ENCODE measurements around the gene ADAMTS12. TPM values are rescaled to one million over a fixed set of nuclear protein-coding genes. Genes with fewer than 3 reads are reported as not detected.

Gene ADAMTS12
- polyA plus RNA-seq, 3 donors: not detected

DNA sequence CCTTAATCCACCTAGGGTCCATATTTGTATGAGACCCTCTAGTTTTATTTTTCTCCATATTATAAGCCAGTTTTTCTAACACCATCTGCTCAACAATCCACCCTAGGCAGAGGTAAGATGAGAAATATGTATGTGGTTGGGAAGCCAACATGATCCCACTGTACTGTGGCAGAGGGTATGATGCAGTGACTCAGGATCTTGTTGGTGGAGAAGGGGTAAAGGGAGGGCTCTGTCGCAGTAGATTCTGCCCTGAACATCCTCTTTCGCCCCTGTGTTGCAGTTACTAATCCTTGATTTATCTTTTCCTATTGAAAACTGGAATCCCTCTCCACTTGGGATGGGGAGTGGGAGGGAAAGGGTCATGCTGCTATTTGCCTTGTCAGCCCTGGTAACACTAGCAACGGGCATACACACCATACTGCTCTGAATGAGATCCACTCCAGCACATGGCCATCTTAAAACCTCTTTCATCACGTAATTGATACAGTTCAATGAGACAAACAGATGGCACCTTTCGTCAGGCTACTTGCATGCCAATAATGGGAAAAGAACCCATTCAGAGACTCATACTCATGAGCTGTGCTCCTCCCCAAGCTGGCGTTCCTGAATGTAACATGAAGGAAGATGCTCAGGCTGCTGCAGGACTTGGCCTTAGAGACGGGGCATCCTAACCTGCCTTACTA, 63.0 kb downstream of the ADAMTS12 start:
- WGBS (ENCODE audit: insufficient coverage): 100% methylated on average over 3 of the region's 7 CpGs
- peaks cover 0 to 2% (median 1%) of the 10 kb centered on the region in 3 donors for H3K27me3 Mint-ChIP-seq (ENCODE audit: low read depth in 3 of 3)
- Histone ChIP-seq H4K20me1 (ENCODE audit: insufficient read depth, low read length) (no peaks in the 10 kb centered on the region), H3K27me3 (ENCODE audit: control insufficient read depth in 2 of 2, insufficient read depth in 2 of 2, low read length in 2 of 2) (no peaks in the 10 kb centered on the region), H3K9ac (ENCODE audit: insufficient read depth, low read length, poor library complexity, severe bottlenecking) (no peak overlapping the region), H3K4me1 (ENCODE audit: control insufficient read depth in 1 of 2, insufficient read depth in 2 of 2, low read length in 2 of 2) (no peaks in the 10 kb centered on the region), H3K79me2 (ENCODE audit: insufficient read depth, low read length) (no peaks in the 10 kb centered on the region), H2AFZ (ENCODE audit: insufficient read depth, low read depth, low read length, poor library complexity, severe bottlenecking) (no peak overlapping the region), H3K4me3 (replicated peaks in 1 of 3; ENCODE audit: low read depth in 2 of 3, low read length in 3 of 3) (no peak overlapping the region), H3K36me3 (replicated peaks in 1 of 2; ENCODE audit: control insufficient read depth in 1 of 2, insufficient read depth in 2 of 2, low read length in 2 of 2) (no peaks in the 10 kb centered on the region), H3K27ac (ENCODE audit: low read depth in 1 of 2, low read length in 2 of 2) (no peak overlapping the region), H3K9me3 (replicated peaks in 1 of 2; ENCODE audit: control insufficient read depth in 1 of 2, insufficient read depth in 1 of 2, low read length in 2 of 2) (no peaks in the 10 kb centered on the region), H3K4me2 (replicated peaks; ENCODE audit: extremely low read depth, low read length, poor library complexity, severe bottlenecking) (no peak overlapping the region)
- H3K9me3 Mint-ChIP-seq: peaks cover 0 to 2% (median 1%) of the 10 kb centered on the region in 7 donors
- no peak for TF ChIP-seq CTCF (IDR thresholded peaks at IDR 0.05)
- H3K36me3 Mint-ChIP-seq: no peaks in the 10 kb centered on the region
- no peak overlapping the region for H3K4me3 Mint-ChIP-seq
- no peak for DNase-seq
- no peaks in the 10 kb centered on the region for H3K4me1 Mint-ChIP-seq
- no peak overlapping the region for H3K27ac Mint-ChIP-seq
- intact Hi-C loops (cut with micrococcal nuclease): no loop called here

DNA sequence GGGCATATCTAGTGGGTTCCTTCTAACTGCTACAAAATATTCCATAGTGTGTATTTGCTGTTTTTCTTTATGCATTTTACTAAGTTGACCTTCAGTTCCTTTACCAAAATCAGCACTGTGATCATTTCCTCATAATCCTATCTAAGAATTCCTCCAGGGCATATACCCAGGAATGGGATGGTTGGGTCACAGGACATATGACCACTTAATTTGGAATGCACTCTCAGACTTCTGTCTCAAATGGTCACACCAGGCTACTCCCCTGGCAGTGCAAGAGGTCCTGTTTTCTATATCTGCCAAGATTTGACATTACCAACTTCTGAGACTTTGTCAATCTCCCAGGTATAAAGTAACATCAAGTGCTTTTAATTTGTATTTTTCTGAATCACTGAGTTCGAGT, 63.9 kb downstream of the ADAMTS12 start:
- Histone ChIP-seq H3K4me1 (ENCODE audit: control insufficient read depth in 1 of 2, insufficient read depth in 2 of 2, low read length in 2 of 2) (no peaks in the 10 kb centered on the region), H3K4me3 (replicated peaks in 1 of 3; ENCODE audit: low read depth in 2 of 3, low read length in 3 of 3) (no peak overlapping the region), H4K20me1 (ENCODE audit: insufficient read depth, low read length) (no peaks in the 10 kb centered on the region), H3K36me3 (replicated peaks in 1 of 2; ENCODE audit: control insufficient read depth in 1 of 2, insufficient read depth in 2 of 2, low read length in 2 of 2) (no peaks in the 10 kb centered on the region), H2AFZ (ENCODE audit: insufficient read depth, low read depth, low read length, poor library complexity, severe bottlenecking) (no peak overlapping the region), H3K9me3 (replicated peaks in 1 of 2; ENCODE audit: control insufficient read depth in 1 of 2, insufficient read depth in 1 of 2, low read length in 2 of 2) (no peaks in the 10 kb centered on the region), H3K4me2 (replicated peaks; ENCODE audit: extremely low read depth, low read length, poor library complexity, severe bottlenecking) (no peak overlapping the region), H3K27ac (ENCODE audit: low read depth in 1 of 2, low read length in 2 of 2) (no peak overlapping the region), H3K27me3 (ENCODE audit: control insufficient read depth in 2 of 2, insufficient read depth in 2 of 2, low read length in 2 of 2) (no peaks in the 10 kb centered on the region), H3K9ac (ENCODE audit: insufficient read depth, low read length, poor library complexity, severe bottlenecking) (no peak overlapping the region), H3K79me2 (ENCODE audit: insufficient read depth, low read length) (no peaks in the 10 kb centered on the region)
- Mint-ChIP-seq H3K36me3 (no peaks in the 10 kb centered on the region), H3K27me3 (ENCODE audit: low read depth in 3 of 3) (peaks cover 0 to 2% (median 1%) of the 10 kb centered on the region in 3 donors), H3K27ac (no peak overlapping the region), H3K4me1 (no peaks in the 10 kb centered on the region), H3K4me3 (no peak overlapping the region), H3K9me3 (peaks cover 0 to 2% (median 1%) of the 10 kb centered on the region in 7 donors)
- no CpG with 5 or more reads among the region's 1 CpG for WGBS (ENCODE audit: insufficient coverage)
- TF ChIP-seq CTCF (IDR thresholded peaks at IDR 0.05): no peak
- no peak for DNase-seq
- intact Hi-C loops (cut with micrococcal nuclease): no loop called here

Measured in CD14-positive monocyte (primary cell).